GM19395 (cell line): ENCODE measurements around the gene SARS2.

Experiments
- ATAC-seq: cut with Tn5 transposase; IDR thresholded peaks from one replicate; pipeline ENCODE4 v1.9.1; 2021; ENCODE audit warnings: mild to moderate bottlenecking, moderate library complexity; ENCODE audit not compliant: unreplicated experiment

The SARS2 gene

GRCh38 chr19:38868551-38868950, 62.0 kb downstream of the SARS2 start:
- ATAC-seq: no peak

- ATAC-seq: no peak
These were observed 63.3 kb downstream of the SARS2 start for GRCh38 chr19:38867171-38867780.
